ENCODE results near the gene COL13A1. TPM values are rescaled to one million over a fixed set of nuclear protein-coding genes. Genes with fewer than 3 reads are reported as not detected.

The COL13A1 gene
- total RNA-seq, 1 donor from 2014 or later: 2.5 TPM

DNA sequence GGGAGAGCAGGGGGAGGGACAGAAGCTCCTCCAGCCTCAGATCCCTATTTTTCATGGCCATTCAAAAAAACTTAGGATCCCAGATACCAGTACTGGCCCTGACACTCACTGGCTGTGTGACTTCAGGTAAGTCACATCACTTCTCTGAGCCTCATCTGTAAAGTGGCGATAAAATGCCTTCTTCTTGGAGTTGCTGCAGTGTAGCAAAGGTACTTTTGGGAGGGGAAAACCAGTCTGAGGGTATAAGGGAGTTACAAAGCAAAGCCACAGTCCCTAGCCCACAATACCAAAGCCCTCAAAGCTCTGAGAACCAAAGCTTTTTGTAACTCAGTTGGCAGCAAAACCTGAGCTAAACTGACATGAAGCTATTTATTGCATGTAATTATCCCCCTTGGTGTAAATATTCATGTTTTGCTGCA is 43.4 kb upstream of the COL13A1 start:
- H3K27ac ChIP-seq (replicated peaks): no peak overlapping the region
- no peak overlapping the region for H3K4me3 ChIP-seq
- peaks cover 13% of the 10 kb centered on the region for H3K27me3 ChIP-seq (ENCODE audit: low read depth)
- TF ChIP-seq, protein P1, sequence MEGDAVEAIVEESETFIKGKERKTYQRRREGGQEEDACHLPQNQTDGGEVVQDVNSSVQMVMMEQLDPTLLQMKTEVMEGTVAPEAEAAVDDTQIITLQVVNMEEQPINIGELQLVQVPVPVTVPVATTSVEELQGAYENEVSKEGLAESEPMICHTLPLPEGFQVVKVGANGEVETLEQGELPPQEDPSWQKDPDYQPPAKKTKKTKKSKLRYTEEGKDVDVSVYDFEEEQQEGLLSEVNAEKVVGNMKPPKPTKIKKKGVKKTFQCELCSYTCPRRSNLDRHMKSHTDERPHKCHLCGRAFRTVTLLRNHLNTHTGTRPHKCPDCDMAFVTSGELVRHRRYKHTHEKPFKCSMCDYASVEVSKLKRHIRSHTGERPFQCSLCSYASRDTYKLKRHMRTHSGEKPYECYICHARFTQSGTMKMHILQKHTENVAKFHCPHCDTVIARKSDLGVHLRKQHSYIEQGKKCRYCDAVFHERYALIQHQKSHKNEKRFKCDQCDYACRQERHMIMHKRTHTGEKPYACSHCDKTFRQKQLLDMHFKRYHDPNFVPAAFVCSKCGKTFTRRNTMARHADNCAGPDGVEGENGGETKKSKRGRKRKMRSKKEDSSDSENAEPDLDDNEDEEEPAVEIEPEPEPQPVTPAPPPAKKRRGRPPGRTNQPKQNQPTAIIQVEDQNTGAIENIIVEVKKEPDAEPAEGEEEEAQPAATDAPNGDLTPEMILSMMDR (IDR thresholded peaks at IDR 0.05; ENCODE audit: borderline replicate concordance): no peak
- H3K9me3 ChIP-seq (replicated peaks): no peaks in the 10 kb centered on the region
- peaks cover 15% of the 10 kb centered on the region for H3K4me1 ChIP-seq
- DNase-seq: no peak
- intact Hi-C loops (cut with micrococcal nuclease): no loop called here
- H3K36me3 ChIP-seq: no peaks in the 10 kb centered on the region

DNA sequence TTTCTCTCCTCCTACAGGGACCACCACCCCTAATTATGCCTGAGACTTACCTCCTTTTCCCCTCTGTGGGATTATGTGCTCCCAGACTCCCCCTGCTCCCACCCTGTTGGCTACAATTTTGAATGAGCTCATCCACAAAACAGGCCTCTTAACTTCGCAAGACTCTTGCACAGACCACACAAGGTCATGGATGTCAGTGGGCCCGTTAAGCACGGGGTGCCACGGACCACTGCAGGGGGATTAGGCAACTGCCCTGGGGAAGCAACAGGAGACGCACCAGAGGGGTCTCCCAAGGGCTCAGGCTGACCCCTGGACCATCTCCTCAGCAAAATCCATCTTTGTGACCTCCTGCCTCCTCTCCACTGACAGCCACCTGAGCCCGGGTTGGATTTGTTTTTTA is 42.1 kb upstream of the COL13A1 start:
- no peak for DNase-seq
- TF ChIP-seq, protein P1 (IDR thresholded peaks at IDR 0.05; ENCODE audit: borderline replicate concordance): no peak
- Histone ChIP-seq H3K9me3 (replicated peaks) (no peaks in the 10 kb centered on the region), H3K27me3 (ENCODE audit: low read depth) (peaks cover 19% of the 10 kb centered on the region), H3K4me3 (no peak overlapping the region), H3K36me3 (no peaks in the 10 kb centered on the region), H3K27ac (replicated peaks) (no peak overlapping the region), H3K4me1 (peaks cover 15% of the 10 kb centered on the region)
- intact Hi-C loops (cut with micrococcal nuclease): no loop called here

DNA sequence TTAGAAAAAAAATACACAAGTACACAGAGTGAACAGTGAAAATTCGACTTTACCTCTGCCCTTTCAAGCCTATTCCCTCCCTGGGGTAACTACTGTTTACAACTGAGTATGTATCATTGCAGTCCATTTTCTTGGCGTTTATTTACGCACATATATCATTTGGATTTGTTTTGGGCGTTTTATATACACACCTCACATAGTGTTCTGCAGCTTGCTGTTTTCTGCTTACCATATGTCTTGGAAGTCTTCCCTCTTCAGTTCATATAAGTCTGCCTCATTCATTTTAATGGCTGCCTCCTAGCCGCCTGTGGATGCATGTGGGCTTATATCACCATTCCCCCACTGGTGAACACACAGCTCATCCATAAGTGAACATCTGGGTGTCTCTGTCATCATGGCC is 41.6 kb upstream of the COL13A1 start:
- Histone ChIP-seq H3K4me3 (no peak overlapping the region), H3K27me3 (ENCODE audit: low read depth) (peaks cover 19% of the 10 kb centered on the region), H3K9me3 (replicated peaks) (no peaks in the 10 kb centered on the region), H3K36me3 (no peaks in the 10 kb centered on the region), H3K4me1 (peaks cover 15% of the 10 kb centered on the region), H3K27ac (replicated peaks) (no peak overlapping the region)
- intact Hi-C loops (cut with micrococcal nuclease): no loop called here
- TF ChIP-seq, protein P1 (IDR thresholded peaks at IDR 0.05; ENCODE audit: borderline replicate concordance): no peak
- no peak for DNase-seq

DNA sequence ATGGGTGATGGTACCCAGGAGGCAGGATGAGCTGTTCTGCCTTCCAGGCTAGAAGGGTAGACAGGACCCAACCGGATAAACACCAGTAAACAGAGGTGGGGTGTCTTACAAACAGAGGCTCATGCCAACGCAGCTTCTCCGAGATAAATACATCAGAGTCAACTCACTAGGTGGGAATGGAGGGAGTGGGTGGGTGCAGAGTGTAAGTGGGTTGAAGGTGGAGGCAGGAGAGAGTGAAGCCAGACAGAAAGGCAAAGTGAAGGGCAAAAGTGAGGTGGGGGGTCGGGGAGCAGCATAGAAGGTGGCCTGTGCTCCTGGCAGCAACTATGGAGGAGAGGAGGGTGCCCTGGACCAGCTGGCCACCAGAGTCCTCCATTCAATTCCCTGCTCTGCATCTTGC is 40.4 kb upstream of the COL13A1 start:
- no peak overlapping the region for H3K27ac ChIP-seq (replicated peaks)
- intact Hi-C loops (cut with micrococcal nuclease): no loop called here
- peaks cover 15% of the 10 kb centered on the region for H3K4me1 ChIP-seq
- H3K27me3 ChIP-seq (ENCODE audit: low read depth): peaks cover 19% of the 10 kb centered on the region
- no peak overlapping the region for H3K4me3 ChIP-seq
- H3K36me3 ChIP-seq: no peaks in the 10 kb centered on the region
- TF ChIP-seq, protein P1 (IDR thresholded peaks at IDR 0.05; ENCODE audit: borderline replicate concordance): no peak
- no peaks in the 10 kb centered on the region for H3K9me3 ChIP-seq (replicated peaks)
- no peak for DNase-seq

DNA sequence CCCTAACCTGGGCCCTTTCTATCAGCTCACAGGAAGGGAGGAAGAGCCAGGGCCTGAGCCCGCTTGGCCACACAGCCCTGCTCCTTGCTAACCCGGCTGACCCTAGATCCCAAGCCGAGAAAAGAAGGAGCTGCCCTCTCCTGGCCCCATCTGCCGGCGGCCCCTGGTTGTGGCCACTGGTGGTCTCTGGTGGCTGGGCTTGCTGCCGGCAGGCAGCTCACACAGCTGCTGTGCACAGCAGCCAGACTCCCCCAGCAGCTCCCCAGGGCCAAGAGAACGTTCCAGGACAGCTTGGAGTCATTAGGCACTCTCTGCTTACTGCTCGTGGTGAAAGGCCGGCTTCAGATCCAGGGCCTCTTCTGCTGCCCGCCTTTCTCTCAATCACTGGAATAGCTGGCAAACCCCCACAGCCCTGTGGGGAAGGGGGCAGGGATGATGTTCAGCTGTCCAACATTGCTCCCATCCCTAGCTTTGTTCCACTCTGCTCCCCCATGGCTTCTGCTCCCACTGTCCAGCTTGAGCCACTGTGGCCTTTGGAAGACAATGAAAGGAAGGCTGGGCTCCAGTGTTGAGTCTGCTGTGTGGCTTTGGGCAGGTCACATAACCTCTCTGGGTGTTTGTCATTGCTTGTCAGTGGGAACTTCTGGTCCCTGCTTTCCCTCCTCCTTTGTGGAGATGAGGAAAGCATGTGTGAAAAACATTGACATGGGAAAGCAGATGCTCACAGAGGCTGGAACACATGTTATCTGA is 35.4 kb upstream of the COL13A1 start:
- Histone ChIP-seq H3K27me3 (ENCODE audit: low read depth) (peaks cover 19% of the 10 kb centered on the region), H3K27ac (replicated peaks) (no peak overlapping the region), H3K4me3 (no peak overlapping the region), H3K9me3 (replicated peaks) (no peaks in the 10 kb centered on the region), H3K36me3 (no peaks in the 10 kb centered on the region), H3K4me1 (peaks cover 16% of the 10 kb centered on the region)
- intact Hi-C loops (cut with micrococcal nuclease): no loop called here
- DNase-seq: peak; percentile 31
- TF ChIP-seq, protein P1 (IDR thresholded peaks at IDR 0.05; ENCODE audit: borderline replicate concordance): no peak
